Endothelial cell of umbilical vein (primary cell): ENCODE measurements around the gene GRM7. TPM values are rescaled to one million over a fixed set of nuclear protein-coding genes. Genes with fewer than 3 reads are reported as not detected.

Experiments used
- BruUV-seq: library from RNA; stranded (reverse); fragments of 400-500 nt; replicated peaks from 2 replicates; lab custom pipeline; 2021; lab: Mats Ljungman, UMichigan
- CTCF ChIA-PET: fragments of 300-600, 350-600 bp; sonication (Branson Sonifier 250); formaldehyde crosslinking; loops from one replicate; lab custom pipeline; 2021; ENCODE audit warnings: antibody characterized with exemption, inconsistent platforms; lab: Charles Lee
- POLR2A ChIA-PET: fragments of 300-600, 350-600 bp; sonication (Branson Sonifier 250); formaldehyde crosslinking; loops from one replicate; lab custom pipeline; 2021; ENCODE audit warnings: antibody characterized with exemption, inconsistent platforms; lab: Charles Lee
- DNase-seq: peaks from one replicate; pipeline ENCODE4 v3.0.0-alpha.2; 2011; ENCODE audit warnings: low read depth, low spot score
- FAIRE-seq: peaks from 2 replicates; lab custom pipeline; 2011; peaks lifted over from hg19 to GRCh38; lab: Jason Lieb, UNC
- H2AFZ ChIP-seq: 2 replicates; pipeline ENCODE4 v1.6.0; 2012; ENCODE audit warnings: low read depth, low read length, control low read depth, inconsistent platforms
- H3K27ac ChIP-seq: 2 replicates; pipeline ENCODE4 v1.5.1; 2011; ENCODE audit warnings: low read depth, mild to moderate bottlenecking, control low read depth, low read length, moderate library complexity; ENCODE audit not compliant: insufficient read depth
- H3K27me3 ChIP-seq, 2 experiments: 2 replicates each; pipeline versions ENCODE4 v1.6.0 to v1.6.1; 2011; ENCODE audit warnings: low read length in 2 of 2, mixed read lengths in 1 of 2; ENCODE audit not compliant: control insufficient read depth in 2 of 2, insufficient read depth in 2 of 2
- H3K36me3 ChIP-seq, 2 experiments: 2 replicates in 1 of 2; 3 replicates in 1 of 2; pipeline ENCODE4 v1.5.1; 2011; ENCODE audit warnings: low read length in 2 of 2, mild to moderate bottlenecking in 1 of 2, moderate library complexity in 1 of 2; ENCODE audit not compliant: control insufficient read depth in 2 of 2, insufficient read depth in 2 of 2; ENCODE audit errors: extremely low read depth in 1 of 2
- H3K4me1 ChIP-seq: 3 replicates; pipeline ENCODE4 v1.5.1; 2011; ENCODE audit warnings: mild to moderate bottlenecking, low read length; ENCODE audit not compliant: control insufficient read depth, insufficient read depth; ENCODE audit errors: extremely low read depth
- H3K4me2 ChIP-seq: 2 replicates; pipeline ENCODE4 v1.6.1; 2011; ENCODE audit warnings: low read length, control low read depth, mixed read lengths; ENCODE audit not compliant: insufficient read depth
- H3K4me3 ChIP-seq, 3 experiments: fragments of 200-600 bp in 1 of 3; sonication (generic), shearing (Covaris generic) in 1 of 3; replicated peaks in 1 of 3; 2 replicates each; pipeline ENCODE4 v1.5.1; 2011 to 2016; ENCODE audit warnings: control low read depth in 3 of 3, low read length in 3 of 3, mild to moderate bottlenecking in 2 of 3, inconsistent platforms in 1 of 3, low read depth in 1 of 3, moderate library complexity in 1 of 3; ENCODE audit not compliant: insufficient read depth in 1 of 3
- H3K79me2 ChIP-seq: 2 replicates; pipeline ENCODE4 v1.6.0; 2012; ENCODE audit warnings: low read length, inconsistent platforms; ENCODE audit not compliant: control insufficient read depth, insufficient read depth
- H3K9ac ChIP-seq: replicated peaks from 2 replicates; pipeline ENCODE3; 2011; ENCODE audit warnings: low read length, control low read depth; ENCODE audit not compliant: insufficient read depth; ENCODE audit errors: extremely low read depth
- H3K9me1 ChIP-seq: replicated peaks from 3 replicates; pipeline ENCODE4 v1.6.0; 2011; ENCODE audit warnings: mild to moderate bottlenecking, low read length; ENCODE audit not compliant: control insufficient read depth, insufficient read depth; ENCODE audit errors: extremely low read depth
- H3K9me3 ChIP-seq: replicated peaks from 2 replicates; pipeline ENCODE4 v1.5.1; 2012; ENCODE audit warnings: low read length, inconsistent platforms; ENCODE audit not compliant: control insufficient read depth, insufficient read depth
- H4K20me1 ChIP-seq: replicated peaks from 2 replicates; pipeline ENCODE3; 2011; ENCODE audit warnings: mild to moderate bottlenecking, low read length; ENCODE audit not compliant: control insufficient read depth, insufficient read depth; ENCODE audit errors: extremely low read depth
- EZH2 ChIP-seq: IDR thresholded peaks from 2 replicates; pipeline ENCODE4 v1.6.1; 2012; ENCODE audit warnings: borderline replicate concordance, low read depth, mild to moderate bottlenecking, moderate library complexity, low read length, inconsistent platforms; ENCODE audit not compliant: severe bottlenecking
- FOS ChIP-seq: IDR thresholded peaks from 2 replicates; pipeline ENCODE4 v1.6.1; 2011; ENCODE audit warnings: mild to moderate bottlenecking, low read length, moderate library complexity, borderline replicate concordance; ENCODE audit not compliant: insufficient read depth
- GATA2 ChIP-seq: IDR thresholded peaks from 2 replicates; pipeline ENCODE4 v1.7.0; 2011; ENCODE audit warnings: low read depth, mild to moderate bottlenecking, moderate library complexity, mixed read lengths, low read length; ENCODE audit not compliant: insufficient read length, insufficient read depth
- JUN ChIP-seq: IDR thresholded peaks from 2 replicates; pipeline ENCODE4 v1.6.1; 2011; ENCODE audit warnings: borderline replicate concordance, low read depth; ENCODE audit not compliant: insufficient read length, insufficient read depth
- MYC ChIP-seq: IDR thresholded peaks from one replicate; pipeline ENCODE4 v1.6.1; 2011; ENCODE audit warnings: mild to moderate bottlenecking, low read depth, low read length
- POLR2A ChIP-seq: IDR thresholded peaks from 2 replicates; pipeline ENCODE4 v1.6.1; 2012; ENCODE audit warnings: low read depth, mild to moderate bottlenecking, control low read depth, low read length
- POLR2AphosphoS5 ChIP-seq: IDR thresholded peaks from 2 replicates; pipeline ENCODE4 v1.6.1; 2012; ENCODE audit warnings: low read depth, mild to moderate bottlenecking, control low read depth, low read length, moderate library complexity; ENCODE audit not compliant: insufficient read depth
- dilution Hi-C: fragments of 300-500 bp; cut with MboI; formaldehyde crosslinking; loops from one replicate; pipeline ENCODE4 v1.15.0; 2019; ENCODE audit warnings: low sequenced_read_pairs; ENCODE audit not compliant: extremely low pct_ligation_motif_present
- intact Hi-C: fragments of 100-400 bp; cut with micrococcal nuclease; formaldehyde crosslinking; loops from one replicate; pipeline ENCODE4 v1.10.0; 2022
- polyA plus RNA-seq, 4 experiments: library from polyadenylated mRNA; depleted of rRNA in 3 of 4; stranded (reverse) in 3 of 4; unstranded in 1 of 4; fragments of >200 nt; gene quantifications; 2 replicates each; pipeline versions ENCODE4 v1.2.1 to v1.2.3, GENCODE V29; 2011 to 2012; ENCODE audit warnings: missing spikeins in 1 of 4
- total RNA-seq: library from RNA; stranded (reverse); gene quantifications from 2 replicates; pipeline ENCODE4 v1.2.3, GENCODE V29; 2021
- TF ChIP-seq, protein P1 (sequence below), 2 donors: IDR thresholded peaks; 1 replicate in 1 of 2; 2 replicates in 1 of 2; pipeline ENCODE4 v1.5.1; 2011; ENCODE audit warnings: low read length in 2 of 2, mild to moderate bottlenecking in 2 of 2, moderate library complexity in 2 of 2, control low read depth in 1 of 2, inconsistent platforms in 1 of 2, low read depth in 1 of 2; ENCODE audit not compliant: insufficient read depth in 1 of 2; ENCODE audit errors: extremely low read depth in 1 of 2
- TF ChIP-seq, protein P2 (sequence below): IDR thresholded peaks from 2 replicates; pipeline ENCODE4 v1.6.1; 2011; ENCODE audit not compliant: insufficient read depth, insufficient read length

Gene GRM7
- total and polyA plus RNA-seq, 2 donors (not counting 3 experiments of a cell fraction or from before 2014, with no cell fraction given) = 0.12 TPM; not detected in 1

DNA sequence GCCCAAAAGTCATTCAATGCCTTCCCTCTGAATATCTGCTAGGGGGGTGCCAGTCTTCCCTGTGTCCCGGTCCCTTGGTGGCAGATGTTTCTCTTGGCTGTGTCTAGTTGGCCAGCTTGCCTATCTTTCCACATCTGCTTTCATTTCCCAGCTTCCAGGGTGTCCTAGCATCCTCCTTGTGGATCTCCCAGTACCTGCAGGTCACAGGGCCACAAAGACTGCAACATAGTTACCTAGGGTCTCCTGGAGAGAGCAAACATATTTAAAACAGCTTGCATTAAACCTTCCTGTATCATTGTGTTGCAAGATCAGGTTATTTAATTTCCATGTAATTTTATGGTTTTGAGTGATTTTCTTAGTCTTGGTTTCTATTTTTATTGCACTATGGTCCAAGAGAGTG lies 400.1 kb downstream of the GRM7 start:
- DNase-seq = no peak
- dilution Hi-C loops = no loop called here
- Histone ChIP-seq H3K27me3 (no peaks in the 10 kb centered on the region), H3K4me2 (no peak overlapping the region), H3K4me3 (no peak overlapping the region), H3K9me1 (no peaks in the 10 kb centered on the region), H3K9me3 (no peaks in the 10 kb centered on the region), H3K36me3 (no peaks in the 10 kb centered on the region), H3K79me2 (no peaks in the 10 kb centered on the region), H4K20me1 (no peaks in the 10 kb centered on the region), H3K9ac (no peak overlapping the region), H3K4me1 (no peaks in the 10 kb centered on the region), H3K27ac (no peak overlapping the region), H2AFZ (no peak overlapping the region)
- TF ChIP-seq POLR2A (no peak), EZH2 (no peak), POLR2AphosphoS5 (no peak), FOS (no peak), JUN (no peak), MYC (no peak), GATA2 (no peak)
- TF ChIP-seq, protein P1, sequence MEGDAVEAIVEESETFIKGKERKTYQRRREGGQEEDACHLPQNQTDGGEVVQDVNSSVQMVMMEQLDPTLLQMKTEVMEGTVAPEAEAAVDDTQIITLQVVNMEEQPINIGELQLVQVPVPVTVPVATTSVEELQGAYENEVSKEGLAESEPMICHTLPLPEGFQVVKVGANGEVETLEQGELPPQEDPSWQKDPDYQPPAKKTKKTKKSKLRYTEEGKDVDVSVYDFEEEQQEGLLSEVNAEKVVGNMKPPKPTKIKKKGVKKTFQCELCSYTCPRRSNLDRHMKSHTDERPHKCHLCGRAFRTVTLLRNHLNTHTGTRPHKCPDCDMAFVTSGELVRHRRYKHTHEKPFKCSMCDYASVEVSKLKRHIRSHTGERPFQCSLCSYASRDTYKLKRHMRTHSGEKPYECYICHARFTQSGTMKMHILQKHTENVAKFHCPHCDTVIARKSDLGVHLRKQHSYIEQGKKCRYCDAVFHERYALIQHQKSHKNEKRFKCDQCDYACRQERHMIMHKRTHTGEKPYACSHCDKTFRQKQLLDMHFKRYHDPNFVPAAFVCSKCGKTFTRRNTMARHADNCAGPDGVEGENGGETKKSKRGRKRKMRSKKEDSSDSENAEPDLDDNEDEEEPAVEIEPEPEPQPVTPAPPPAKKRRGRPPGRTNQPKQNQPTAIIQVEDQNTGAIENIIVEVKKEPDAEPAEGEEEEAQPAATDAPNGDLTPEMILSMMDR (IDR thresholded peaks at IDR 0.05; ENCODE audit: extremely low read depth in 1 of 2, insufficient read depth in 1 of 2, low read depth in 1 of 2, low read length in 2 of 2) = no peak
- TF ChIP-seq, protein P2, sequence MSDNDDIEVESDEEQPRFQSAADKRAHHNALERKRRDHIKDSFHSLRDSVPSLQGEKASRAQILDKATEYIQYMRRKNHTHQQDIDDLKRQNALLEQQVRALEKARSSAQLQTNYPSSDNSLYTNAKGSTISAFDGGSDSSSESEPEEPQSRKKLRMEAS = no peak
- ChIA-PET CTCF (no interaction called here), POLR2A (no interaction called here)
- no peak for FAIRE-seq
- BruUV-seq = no TSS peak
- intact Hi-C loops = no loop called here
